ENCODE results near the gene RBKS. TPM values are rescaled to one million over a fixed set of nuclear protein-coding genes. Genes with fewer than 3 reads are reported as not detected.
A peak's percentile ranks its signal among the peaks of the same experiment; 100 is the strongest.

Gene RBKS
- total RNA-seq, 1 experiment from 2014 or later = 1.5 TPM

- peak; percentile 67 for DNase-seq (ENCODE audit: low read depth)
Observed at GRCh38 chr2:27832396-27832795, 57.8 kb downstream of the RBKS start.

GRCh38 chr2:27831279-27832050, 58.7 kb downstream of the RBKS start:
- DNase-seq (ENCODE audit: low read depth) = peak; percentile 23

GRCh38 chr2:27830656-27831055, 59.5 kb downstream of the RBKS start:
- DNase-seq (ENCODE audit: low read depth) = no peak

- DNase-seq (ENCODE audit: low read depth) = no peak
Observed at GRCh38 chr2:27829791-27830190, 60.4 kb downstream of the RBKS start.

- DNase-seq (ENCODE audit: low read depth) = no peak
Observed at GRCh38 chr2:27828305-27828704, 61.9 kb downstream of the RBKS start.

- DNase-seq (ENCODE audit: low read depth) = no peak
Observed at GRCh38 chr2:27824401-27824800, 65.8 kb downstream of the RBKS start.

GRCh38 chr2:27823569-27823968, 66.6 kb downstream of the RBKS start:
- DNase-seq (ENCODE audit: low read depth) = no peak

GRCh38 chr2:27823135-27823534, 67.1 kb downstream of the RBKS start:
- no peak for DNase-seq (ENCODE audit: low read depth)

- DNase-seq (ENCODE audit: low read depth) = no peak
Observed at GRCh38 chr2:27822049-27822448, 68.1 kb downstream of the RBKS start.

- DNase-seq (ENCODE audit: low read depth) = no peak
Observed at GRCh38 chr2:27815860-27816438, 74.2 kb downstream of the RBKS start.

GRCh38 chr2:27814758-27815157, 75.4 kb downstream of the RBKS start:
- no peak for DNase-seq (ENCODE audit: low read depth)

- DNase-seq (ENCODE audit: low read depth) = no peak
Observed at GRCh38 chr2:27811768-27812167, 78.4 kb downstream of the RBKS start.

- DNase-seq (ENCODE audit: low read depth) = no peak
Observed at GRCh38 chr2:27810455-27810854, 79.7 kb downstream of the RBKS start.

- peak; percentile 90 for DNase-seq (ENCODE audit: low read depth)
Observed at GRCh38 chr2:27809761-27810241, 80.4 kb downstream of the RBKS start.

- DNase-seq (ENCODE audit: low read depth) = no peak
Observed at GRCh38 chr2:27808984-27809383, 81.2 kb downstream of the RBKS start.

- DNase-seq (ENCODE audit: low read depth) = no peak
Observed at GRCh38 chr2:27808418-27808817, 81.8 kb downstream of the RBKS start.

GRCh38 chr2:27807476-27807875, 82.7 kb downstream of the RBKS start:
- DNase-seq (ENCODE audit: low read depth) = peak; percentile 42

GRCh38 chr2:27806311-27807059, 83.7 kb downstream of the RBKS start:
- no peak for DNase-seq (ENCODE audit: low read depth)

GRCh38 chr2:27805180-27805579, 85.0 kb downstream of the RBKS start:
- no peak for DNase-seq (ENCODE audit: low read depth)

- DNase-seq (ENCODE audit: low read depth) = peak; percentile 55
Observed at GRCh38 chr2:27804146-27804545, 86.0 kb downstream of the RBKS start.

GRCh38 chr2:27803046-27803445, 87.1 kb downstream of the RBKS start:
- DNase-seq (ENCODE audit: low read depth) = no peak

GRCh38 chr2:27802547-27802946, 87.6 kb downstream of the RBKS start:
- DNase-seq (ENCODE audit: low read depth) = no peak
